ENCODE measurements around the gene TUBB8B. TPM values are rescaled to one million over a fixed set of nuclear protein-coding genes. Genes with fewer than 3 reads are reported as not detected.
"Not testable (repeated sequence)": the region's sequence is repeated elsewhere in the genome, so short reads cannot be mapped to it uniquely, and the experiment has no call there.

Gene TUBB8B
- total RNA-seq, 1 donor from 2014 or later: not detected

DNA sequence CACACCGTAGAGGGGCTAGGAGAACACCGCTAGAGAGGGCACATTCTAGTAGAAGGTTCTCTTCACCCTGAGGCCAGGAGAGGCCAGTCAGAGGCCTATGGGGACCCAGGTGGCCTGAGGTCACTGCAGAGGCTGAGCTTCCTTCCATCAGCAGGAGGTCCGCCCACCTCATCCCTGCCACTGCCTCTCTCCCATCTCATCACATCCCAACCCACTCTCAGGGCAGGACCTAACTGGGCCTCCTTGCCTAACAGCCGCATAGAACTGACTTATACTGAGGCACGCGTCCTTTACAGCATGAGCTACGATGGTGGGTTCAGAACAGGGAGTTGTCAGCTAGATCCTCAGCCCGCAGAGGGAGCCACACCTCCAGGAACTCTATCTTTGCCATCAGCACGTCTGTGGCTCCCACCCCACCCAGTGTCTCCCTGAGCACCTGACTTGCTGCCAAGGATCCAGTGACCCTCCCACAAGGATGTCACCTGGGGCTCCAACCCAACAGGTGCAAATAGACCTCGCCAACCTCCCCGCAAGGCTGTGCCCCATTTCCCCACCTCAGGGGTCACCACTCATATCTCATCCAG, 33.3 kb upstream of the TUBB8B start:
- H3K9ac ChIP-seq (ENCODE audit: low read depth in 1 of 3, low read length in 3 of 3); H3K36me3 ChIP-seq (ENCODE audit: control insufficient read depth in 3 of 3, insufficient read depth in 3 of 3, low read length in 3 of 3); H3K27me3 ChIP-seq (ENCODE audit: control insufficient read depth in 3 of 3, insufficient read depth in 3 of 3, low read length in 3 of 3): not testable (repeated sequence)

DNA sequence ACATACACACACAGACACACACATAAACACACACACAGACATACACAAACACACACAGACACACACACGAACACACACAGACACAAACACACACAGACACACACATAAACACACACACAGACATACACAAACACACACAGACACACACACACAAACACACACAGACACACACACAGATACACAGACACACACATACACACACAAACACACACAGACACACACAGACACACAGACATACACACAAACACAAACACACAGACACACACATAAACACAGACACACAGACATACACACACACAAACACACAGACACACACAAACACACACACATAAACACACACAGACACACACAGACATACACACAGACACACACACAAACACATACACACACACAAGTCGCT, 31.5 kb upstream of the TUBB8B start:
- H3K9me3 ChIP-seq (ENCODE audit: control insufficient read depth in 3 of 3, low read length in 3 of 3); H3K4me3 ChIP-seq (ENCODE audit: low read length in 3 of 3); H3K27me3 ChIP-seq (ENCODE audit: control insufficient read depth in 3 of 3, insufficient read depth in 3 of 3, low read length in 3 of 3); H3K4me1 ChIP-seq (ENCODE audit: control insufficient read depth in 3 of 3, insufficient read depth in 3 of 3, low read length in 3 of 3); H3K36me3 ChIP-seq (ENCODE audit: control insufficient read depth in 3 of 3, insufficient read depth in 3 of 3, low read length in 3 of 3); H3K27ac ChIP-seq (ENCODE audit: low read depth, low read length); H3K9ac ChIP-seq (ENCODE audit: low read depth in 1 of 3, low read length in 3 of 3): not testable (repeated sequence)

More for the DNA sequence above, 33.3 kb upstream of the TUBB8B start:
- not testable (repeated sequence) for H3K9me3 ChIP-seq (ENCODE audit: control insufficient read depth in 3 of 3, low read length in 3 of 3); H3K4me1 ChIP-seq (ENCODE audit: control insufficient read depth in 3 of 3, insufficient read depth in 3 of 3, low read length in 3 of 3); H3K27ac ChIP-seq (ENCODE audit: low read depth, low read length); H3K4me3 ChIP-seq (ENCODE audit: low read length in 3 of 3)

DNA sequence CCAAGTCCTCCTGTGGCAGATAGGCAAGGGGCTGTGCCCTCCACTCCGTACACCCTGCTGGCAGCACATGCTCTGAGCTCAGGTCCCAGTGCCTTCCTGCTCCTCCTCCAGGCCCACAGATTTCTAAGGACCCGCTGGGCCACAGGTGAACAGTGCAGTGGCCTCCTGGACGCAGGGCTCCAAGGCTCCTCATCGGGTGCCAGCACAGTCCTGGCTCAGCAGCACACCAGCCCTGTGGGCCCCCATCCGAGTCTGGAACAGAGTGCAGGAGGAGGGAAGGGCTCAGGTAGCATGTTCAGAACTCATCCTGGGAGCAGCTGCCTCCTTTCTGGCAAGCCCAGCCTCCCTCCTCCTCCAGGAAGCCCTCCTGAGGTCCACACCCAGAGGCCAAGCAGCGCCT, 30.8 kb upstream of the TUBB8B start:
- not testable (repeated sequence) for H3K27ac ChIP-seq (ENCODE audit: low read depth, low read length); H3K36me3 ChIP-seq (ENCODE audit: control insufficient read depth in 3 of 3, insufficient read depth in 3 of 3, low read length in 3 of 3); H3K9me3 ChIP-seq (ENCODE audit: control insufficient read depth in 3 of 3, low read length in 3 of 3); H3K4me3 ChIP-seq (ENCODE audit: low read length in 3 of 3); H3K27me3 ChIP-seq (ENCODE audit: control insufficient read depth in 3 of 3, insufficient read depth in 3 of 3, low read length in 3 of 3); H3K9ac ChIP-seq (ENCODE audit: low read depth in 1 of 3, low read length in 3 of 3); H3K4me1 ChIP-seq (ENCODE audit: control insufficient read depth in 3 of 3, insufficient read depth in 3 of 3, low read length in 3 of 3)

DNA sequence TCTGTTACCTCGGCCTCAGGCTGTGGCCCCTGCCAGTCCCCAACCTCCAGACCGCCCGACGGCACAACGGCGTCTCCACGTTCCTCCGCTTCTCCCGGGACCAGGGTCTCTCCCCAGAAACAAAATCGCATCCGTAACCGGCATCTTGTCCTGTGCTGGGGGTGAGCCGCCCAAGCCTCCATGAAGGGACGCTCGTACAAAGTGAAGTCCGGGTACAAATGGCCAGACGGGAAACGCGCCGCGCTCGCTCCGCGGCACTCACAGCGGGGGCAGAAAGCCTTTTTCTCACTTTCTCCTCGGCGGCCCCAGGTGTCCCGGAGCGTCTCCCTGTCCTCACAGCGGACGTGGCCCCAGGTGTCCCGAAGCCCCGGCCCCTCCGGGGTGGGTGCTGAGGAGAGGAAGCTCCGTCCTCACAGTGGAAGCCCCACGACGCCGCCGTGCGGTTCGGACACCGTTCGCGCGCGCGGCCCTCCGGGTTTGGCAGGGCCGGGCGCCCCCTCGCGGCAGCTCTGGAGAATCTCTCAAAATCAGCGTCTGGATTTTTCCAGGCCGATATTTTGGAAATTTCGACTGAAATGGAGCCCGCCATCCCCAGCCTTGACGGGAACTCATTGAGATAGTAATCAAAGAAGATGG, 26.2 kb upstream of the TUBB8B start:
- not testable (repeated sequence) for H3K4me1 ChIP-seq (ENCODE audit: control insufficient read depth in 3 of 3, insufficient read depth in 3 of 3, low read length in 3 of 3); H3K9me3 ChIP-seq (ENCODE audit: control insufficient read depth in 3 of 3, low read length in 3 of 3); H3K27ac ChIP-seq (ENCODE audit: low read depth, low read length); H3K27me3 ChIP-seq (ENCODE audit: control insufficient read depth in 3 of 3, insufficient read depth in 3 of 3, low read length in 3 of 3); H3K9ac ChIP-seq (ENCODE audit: low read depth in 1 of 3, low read length in 3 of 3); H3K4me3 ChIP-seq (ENCODE audit: low read length in 3 of 3); H3K36me3 ChIP-seq (ENCODE audit: control insufficient read depth in 3 of 3, insufficient read depth in 3 of 3, low read length in 3 of 3)

DNA sequence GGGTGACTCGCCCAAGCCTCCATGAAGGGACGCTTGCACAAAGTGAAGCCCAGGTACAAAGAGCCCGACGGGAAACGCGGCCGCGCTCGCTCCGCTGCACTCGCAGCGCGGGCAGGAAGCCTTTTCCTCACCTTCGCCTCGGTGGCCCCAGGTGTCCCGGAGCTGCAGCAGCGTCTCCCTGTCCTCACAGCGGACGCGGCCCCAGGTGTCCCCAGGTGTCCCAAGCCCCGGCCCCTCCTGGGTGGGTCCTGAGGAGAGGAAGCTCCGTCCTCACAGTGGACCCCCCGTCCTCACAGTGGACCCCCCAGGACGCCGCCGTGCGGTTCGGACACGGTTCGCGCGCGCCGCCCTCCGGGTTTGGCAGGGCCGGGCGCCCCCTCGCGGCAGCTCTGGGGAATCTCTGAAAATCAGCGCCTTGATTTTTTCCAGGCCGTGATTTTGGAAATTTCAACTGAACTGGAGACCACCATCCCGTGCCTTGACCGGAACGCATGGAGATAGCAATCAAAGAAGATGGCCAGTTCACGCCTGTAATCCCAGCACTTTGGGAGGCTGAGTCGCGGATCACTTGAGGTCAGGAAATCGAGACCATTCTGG, 23.9 kb upstream of the TUBB8B start:
- H3K4me1 ChIP-seq (ENCODE audit: control insufficient read depth in 3 of 3, insufficient read depth in 3 of 3, low read length in 3 of 3); H3K9me3 ChIP-seq (ENCODE audit: control insufficient read depth in 3 of 3, low read length in 3 of 3); H3K27ac ChIP-seq (ENCODE audit: low read depth, low read length); H3K9ac ChIP-seq (ENCODE audit: low read depth in 1 of 3, low read length in 3 of 3); H3K4me3 ChIP-seq (ENCODE audit: low read length in 3 of 3); H3K36me3 ChIP-seq (ENCODE audit: control insufficient read depth in 3 of 3, insufficient read depth in 3 of 3, low read length in 3 of 3); H3K27me3 ChIP-seq (ENCODE audit: control insufficient read depth in 3 of 3, insufficient read depth in 3 of 3, low read length in 3 of 3): not testable (repeated sequence)

DNA sequence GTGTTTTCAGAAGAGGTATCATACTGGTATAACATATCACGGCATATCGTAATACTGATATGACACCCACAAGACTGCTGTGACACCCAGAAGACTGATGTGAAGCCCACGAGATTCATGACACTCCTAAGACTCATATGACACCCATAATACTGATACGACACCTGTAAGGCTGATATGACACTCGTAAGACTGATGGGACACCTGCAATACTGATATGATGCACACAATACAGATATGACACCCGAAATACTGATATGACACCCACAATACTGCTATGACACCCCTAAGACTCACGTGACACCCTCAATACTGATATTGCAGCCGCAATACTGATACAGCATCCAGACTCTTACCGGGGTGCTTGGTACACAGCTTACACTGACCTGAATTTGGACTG, 18.3 kb upstream of the TUBB8B start:
- H3K4me3 ChIP-seq (ENCODE audit: low read length in 3 of 3); H3K27me3 ChIP-seq (ENCODE audit: control insufficient read depth in 3 of 3, insufficient read depth in 3 of 3, low read length in 3 of 3); H3K4me1 ChIP-seq (ENCODE audit: control insufficient read depth in 3 of 3, insufficient read depth in 3 of 3, low read length in 3 of 3); H3K9me3 ChIP-seq (ENCODE audit: control insufficient read depth in 3 of 3, low read length in 3 of 3); H3K36me3 ChIP-seq (ENCODE audit: control insufficient read depth in 3 of 3, insufficient read depth in 3 of 3, low read length in 3 of 3); H3K9ac ChIP-seq (ENCODE audit: low read depth in 1 of 3, low read length in 3 of 3); H3K27ac ChIP-seq (ENCODE audit: low read depth, low read length): not testable (repeated sequence)

DNA sequence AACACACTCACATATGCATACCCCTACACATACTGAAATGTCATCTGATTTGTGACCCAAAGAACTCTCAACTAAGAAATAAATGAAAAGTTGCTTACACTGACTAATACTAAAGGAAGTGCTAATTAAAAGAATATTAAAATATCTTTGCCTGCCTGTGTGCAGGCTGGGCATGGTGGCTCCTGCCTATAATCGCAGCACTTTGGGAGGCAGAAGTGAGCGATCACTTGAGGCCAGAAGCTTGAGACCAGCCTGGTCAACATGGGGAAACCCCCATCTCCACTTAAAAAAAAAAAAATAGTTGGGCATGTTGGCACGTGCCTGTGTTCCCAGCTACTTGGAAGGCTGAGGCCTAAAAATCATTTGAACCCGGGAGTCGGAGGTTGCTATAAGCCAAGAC, 14.9 kb upstream of the TUBB8B start:
- not testable (repeated sequence) for H3K27me3 ChIP-seq (ENCODE audit: control insufficient read depth in 3 of 3, insufficient read depth in 3 of 3, low read length in 3 of 3); H3K9me3 ChIP-seq (ENCODE audit: control insufficient read depth in 3 of 3, low read length in 3 of 3); H3K9ac ChIP-seq (ENCODE audit: low read depth in 1 of 3, low read length in 3 of 3); H3K27ac ChIP-seq (ENCODE audit: low read depth, low read length); H3K36me3 ChIP-seq (ENCODE audit: control insufficient read depth in 3 of 3, insufficient read depth in 3 of 3, low read length in 3 of 3); H3K4me3 ChIP-seq (ENCODE audit: low read length in 3 of 3); H3K4me1 ChIP-seq (ENCODE audit: control insufficient read depth in 3 of 3, insufficient read depth in 3 of 3, low read length in 3 of 3)

DNA sequence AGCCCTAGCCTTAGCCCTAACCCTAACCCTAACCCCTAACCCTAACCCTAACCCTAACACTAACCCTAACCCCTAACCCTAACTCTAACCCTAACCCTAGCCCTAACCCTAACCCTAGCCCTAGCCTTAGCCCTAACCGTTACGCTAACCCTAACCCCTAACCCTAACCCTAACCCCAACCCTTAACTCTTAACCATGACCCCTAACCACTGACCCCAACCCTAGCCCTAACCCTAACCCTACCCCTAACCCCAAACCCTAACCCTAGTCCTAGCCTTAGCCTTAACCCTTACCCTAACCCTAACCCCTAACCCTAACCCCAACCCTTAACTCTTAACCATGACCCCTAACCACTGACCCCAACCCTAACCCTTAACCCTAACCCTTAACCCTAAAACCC, 14.2 kb upstream of the TUBB8B start:
- not testable (repeated sequence) for H3K9ac ChIP-seq (ENCODE audit: low read depth in 1 of 3, low read length in 3 of 3); H3K27me3 ChIP-seq (ENCODE audit: control insufficient read depth in 3 of 3, insufficient read depth in 3 of 3, low read length in 3 of 3); H3K27ac ChIP-seq (ENCODE audit: low read depth, low read length); H3K36me3 ChIP-seq (ENCODE audit: control insufficient read depth in 3 of 3, insufficient read depth in 3 of 3, low read length in 3 of 3); H3K4me1 ChIP-seq (ENCODE audit: control insufficient read depth in 3 of 3, insufficient read depth in 3 of 3, low read length in 3 of 3); H3K9me3 ChIP-seq (ENCODE audit: control insufficient read depth in 3 of 3, low read length in 3 of 3); H3K4me3 ChIP-seq (ENCODE audit: low read length in 3 of 3)

DNA sequence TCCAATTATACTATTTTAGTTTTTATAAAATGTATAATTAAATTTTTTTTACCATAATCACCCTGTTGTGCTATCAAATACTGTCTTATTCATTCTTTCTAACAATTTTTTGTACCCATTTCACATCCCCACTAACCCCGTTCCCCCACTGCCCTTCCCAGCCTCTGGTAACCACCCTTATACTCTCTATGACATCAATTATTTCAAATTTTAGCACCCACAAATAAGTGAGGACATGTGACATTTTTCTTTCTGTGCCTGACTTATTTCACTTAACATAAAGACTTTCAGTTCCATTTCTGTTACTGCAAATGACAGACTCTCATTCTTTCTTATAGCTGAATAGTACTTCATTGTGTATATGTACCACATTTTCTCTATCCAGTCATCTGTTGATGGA, 5.0 kb upstream of the TUBB8B start:
- H3K36me3 ChIP-seq (ENCODE audit: control insufficient read depth in 3 of 3, insufficient read depth in 3 of 3, low read length in 3 of 3); H3K4me3 ChIP-seq (ENCODE audit: low read length in 3 of 3); H3K27ac ChIP-seq (ENCODE audit: low read depth, low read length); H3K9me3 ChIP-seq (ENCODE audit: control insufficient read depth in 3 of 3, low read length in 3 of 3); H3K27me3 ChIP-seq (ENCODE audit: control insufficient read depth in 3 of 3, insufficient read depth in 3 of 3, low read length in 3 of 3); H3K4me1 ChIP-seq (ENCODE audit: control insufficient read depth in 3 of 3, insufficient read depth in 3 of 3, low read length in 3 of 3); H3K9ac ChIP-seq (ENCODE audit: low read depth in 1 of 3, low read length in 3 of 3): not testable (repeated sequence)

DNA sequence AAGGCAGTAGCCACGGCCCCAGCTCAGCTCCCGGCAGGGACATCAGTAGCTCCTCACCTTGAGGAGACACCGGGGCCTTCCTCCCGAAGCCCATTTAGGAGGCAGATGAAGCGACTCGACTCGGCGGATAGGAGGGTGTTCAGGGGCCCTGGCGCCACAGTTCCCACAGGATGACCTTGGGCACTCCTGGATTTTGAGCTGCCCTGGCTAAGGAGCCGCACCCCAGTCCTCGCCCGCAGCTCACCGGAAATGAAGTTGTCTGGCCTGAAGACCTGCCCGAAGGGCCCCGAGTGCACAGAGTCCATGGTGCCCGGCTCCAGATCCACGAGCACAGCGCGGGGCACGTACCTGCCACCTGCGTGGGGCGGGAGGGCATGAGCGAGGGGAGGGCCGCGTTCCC, 719 bp downstream of the TUBB8B start:
- not testable (repeated sequence) for H3K27ac ChIP-seq (ENCODE audit: low read depth, low read length); H3K36me3 ChIP-seq (ENCODE audit: control insufficient read depth in 3 of 3, insufficient read depth in 3 of 3, low read length in 3 of 3); H3K4me3 ChIP-seq (ENCODE audit: low read length in 3 of 3); H3K9ac ChIP-seq (ENCODE audit: low read depth in 1 of 3, low read length in 3 of 3); H3K9me3 ChIP-seq (ENCODE audit: control insufficient read depth in 3 of 3, low read length in 3 of 3); H3K4me1 ChIP-seq (ENCODE audit: control insufficient read depth in 3 of 3, insufficient read depth in 3 of 3, low read length in 3 of 3); H3K27me3 ChIP-seq (ENCODE audit: control insufficient read depth in 3 of 3, insufficient read depth in 3 of 3, low read length in 3 of 3)
